Activated CD8-positive, alpha-beta memory T cell treated with anti-CD3 and anti-CD28 coated beads for 24 hours (primary cell): ENCODE measurements around the gene PKN3.

Experiments
- DNase-seq: peaks from one replicate; pipeline ENCODE4 v3.0.0-alpha.2; 2020

Gene PKN3

GRCh38 chr9:128750926-128751595 is 48.8 kb downstream of the PKN3 start:
- DNase-seq: no peak

DNA sequence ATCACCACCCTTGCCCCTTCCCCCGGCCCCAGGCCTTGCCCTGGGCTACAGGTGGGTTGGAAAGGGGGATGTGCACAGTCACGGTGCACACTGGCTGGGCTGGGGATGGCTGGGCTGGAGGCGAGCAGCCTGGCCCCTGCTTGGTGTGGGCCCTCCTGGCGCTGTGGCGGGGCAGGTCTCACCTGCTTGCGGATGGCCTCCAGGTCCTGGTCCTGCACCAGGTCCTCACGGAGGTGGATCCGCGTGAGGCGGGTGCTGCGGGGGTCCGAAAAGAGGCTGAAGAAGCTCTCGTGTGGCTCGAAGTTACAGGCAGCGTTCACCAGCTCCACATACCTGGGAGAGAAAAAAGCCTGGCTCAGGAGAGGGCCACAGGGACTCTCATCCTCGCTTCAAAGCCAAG is 51.3 kb downstream of the PKN3 start:
- DNase-seq: no peak

- DNase-seq: no peak
Observed at GRCh38 chr9:128757602-128758001, 55.3 kb downstream of the PKN3 start.

- DNase-seq: no peak
Observed at GRCh38 chr9:128762671-128763449, 60.6 kb downstream of the PKN3 start.

- no peak for DNase-seq
Observed at GRCh38 chr9:128764361-128764760, 62.1 kb downstream of the PKN3 start.

- DNase-seq: no peak
Observed at GRCh38 chr9:128765499-128765898, 63.2 kb downstream of the PKN3 start.

DNA sequence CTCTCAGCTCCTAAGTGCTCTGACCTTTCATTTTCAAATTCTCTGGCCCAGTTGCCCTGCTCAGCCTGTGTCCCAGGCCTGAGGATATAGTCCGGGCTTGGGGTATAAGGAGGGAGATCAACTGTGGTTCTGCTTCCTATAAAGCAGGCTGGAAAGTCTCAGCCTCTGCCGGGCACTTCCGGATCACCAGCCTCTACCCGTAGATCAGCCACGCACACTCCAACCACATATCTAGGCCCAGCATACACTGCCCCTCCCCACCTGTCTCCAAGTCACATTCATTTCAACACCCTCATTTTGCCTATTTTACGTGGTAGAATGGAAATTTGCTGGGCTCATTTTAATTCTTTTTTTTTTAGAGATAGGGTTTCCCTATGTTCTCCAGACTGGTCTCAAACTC is 66.3 kb downstream of the PKN3 start:
- no peak for DNase-seq
